ENCODE results near the gene ITGA11.

- no peak for TF ChIP-seq TSHZ2 (CRISPR knock-in tag; IDR thresholded peaks at IDR 0.05)
- no peak for TF ChIP-seq ESRRG (CRISPR knock-in tag; IDR thresholded peaks at IDR 0.05)
- no peak for TF ChIP-seq PATZ1 (CRISPR knock-in tag; IDR thresholded peaks at IDR 0.05; ENCODE audit: borderline replicate concordance)
- no peak for TF ChIP-seq ZFP3 (CRISPR knock-in tag; IDR thresholded peaks at IDR 0.05)
- TF ChIP-seq ZFP30 (CRISPR knock-in tag; IDR thresholded peaks at IDR 0.05) = no peak
Measured at GRCh38 chr15:68362537-68363126, 69.3 kb downstream of the ITGA11 start.

Data from SK-N-SH treated with all-trans-retinoic acid at 6 μM for 48 hours (cell line).